Stimulated activated naive CD8-positive, alpha-beta T cell treated with anti-CD3 and anti-CD28 coated beads, Interleukin-15, amount 100 ng/mL, for 72 hours (primary cell): ENCODE measurements around the gene DTX2.
"Not testable (repeated sequence)": the region's sequence is repeated elsewhere in the genome, so short reads cannot be mapped to it uniquely, and the experiment has no call there.

Experiments
- ATAC-seq: fragments of 150-1000 bp; cut with Tn5 transposase; 2 replicates; pipeline ENCODE4 v1.10.0; 2021; ENCODE audit warnings: mild to moderate bottlenecking, moderate library complexity
- DNase-seq, 2 donors: peaks; one replicate each; pipeline ENCODE4 v3.0.0; 2021 to 2022
- H3K27ac Mint-ChIP-seq, 2 donors: one replicate each; pipeline ENCODE4 v1.8.0; 2022; ENCODE audit warnings: mild to moderate bottlenecking in 2 of 2, mixed read lengths in 2 of 2, moderate library complexity in 2 of 2
- H3K27me3 Mint-ChIP-seq: one replicate; pipeline ENCODE4 v1.8.0; 2022; ENCODE audit warnings: mixed read lengths
- H3K4me1 Mint-ChIP-seq: one replicate; pipeline ENCODE4 v1.8.0; 2022; ENCODE audit warnings: mild to moderate bottlenecking, mixed read lengths
- H3K4me3 Mint-ChIP-seq, 2 donors: one replicate each; pipeline ENCODE4 v1.8.0; 2022; ENCODE audit warnings: mild to moderate bottlenecking in 2 of 2, mixed read lengths in 2 of 2, moderate library complexity in 1 of 2
- H3K9me3 Mint-ChIP-seq, 2 donors: one replicate each; pipeline ENCODE4 v1.8.0; 2022; ENCODE audit warnings: mixed read lengths in 2 of 2

DTX2 gene

GRCh38 chr7:76461464-76462101 lies at the start of gene DTX2:
DTX2 (plus strand) TSS chr7:76461709; CDS start chr7:76480510, 18,801 bp downstream.
- not testable (repeated sequence) for H3K27me3 Mint-ChIP-seq, H3K4me1 Mint-ChIP-seq, H3K9me3 Mint-ChIP-seq, H3K27ac Mint-ChIP-seq
- peak; percentile 58 to 63 for DNase-seq
- ATAC-seq = peak; percentile 98
- H3K4me3 Mint-ChIP-seq = peak within 1 kb of the TSS; percentile 67 to 71

GRCh38 chr7:76412249-76412648 lies 49.3 kb upstream of the DTX2 start:
- ATAC-seq (no peak), DNase-seq (no peak)
- Mint-ChIP-seq H3K27ac (no peak overlapping the region), H3K4me3 (no peak overlapping the region), H3K27me3 (no peaks in the 10 kb centered on the region), H3K4me1 (no peaks in the 10 kb centered on the region), H3K9me3 (no peaks in the 10 kb centered on the region)

- DNase-seq, ATAC-seq, H3K9me3 Mint-ChIP-seq, H3K4me1 Mint-ChIP-seq, H3K27me3 Mint-ChIP-seq, H3K4me3 Mint-ChIP-seq, H3K27ac Mint-ChIP-seq: not testable (repeated sequence)
Measured at GRCh38 chr7:76417654-76418310, 43.7 kb upstream of the DTX2 start.

DNA sequence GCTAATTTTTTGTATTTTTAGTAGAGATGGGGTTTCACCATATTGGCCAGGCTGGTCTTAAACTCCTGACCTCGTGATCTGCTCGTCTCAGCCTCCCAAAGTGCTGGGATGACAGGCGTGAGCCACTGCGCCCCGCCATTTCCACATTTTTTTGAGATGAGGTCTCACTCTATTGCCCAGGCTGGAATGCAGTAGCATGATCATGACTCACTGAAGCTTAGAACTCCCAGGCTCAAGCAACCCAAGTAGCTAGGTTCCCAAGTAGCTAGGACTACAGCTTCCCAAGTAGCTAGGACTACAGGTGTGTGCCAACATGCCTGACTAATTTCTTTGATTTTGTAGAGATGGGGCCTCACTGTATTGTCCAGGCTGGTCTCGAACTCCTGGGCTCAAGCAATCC lies 40.4 kb upstream of the DTX2 start:
- not testable (repeated sequence) for DNase-seq, H3K27ac Mint-ChIP-seq, ATAC-seq, H3K4me3 Mint-ChIP-seq, H3K9me3 Mint-ChIP-seq
- peaks cover 26% of the 10 kb centered on the region for H3K27me3 Mint-ChIP-seq
- H3K4me1 Mint-ChIP-seq = peaks cover 16% of the 10 kb centered on the region

GRCh38 chr7:76423666-76424412 lies 37.7 kb upstream of the DTX2 start:
- Mint-ChIP-seq H3K27me3 (peaks cover 26% of the 10 kb centered on the region), H3K4me3 (no peak overlapping the region), H3K9me3 (no peaks in the 10 kb centered on the region), H3K27ac (no peak overlapping the region), H3K4me1 (peaks cover 30% of the 10 kb centered on the region)
- ATAC-seq (no peak), DNase-seq (no peak)

DNA sequence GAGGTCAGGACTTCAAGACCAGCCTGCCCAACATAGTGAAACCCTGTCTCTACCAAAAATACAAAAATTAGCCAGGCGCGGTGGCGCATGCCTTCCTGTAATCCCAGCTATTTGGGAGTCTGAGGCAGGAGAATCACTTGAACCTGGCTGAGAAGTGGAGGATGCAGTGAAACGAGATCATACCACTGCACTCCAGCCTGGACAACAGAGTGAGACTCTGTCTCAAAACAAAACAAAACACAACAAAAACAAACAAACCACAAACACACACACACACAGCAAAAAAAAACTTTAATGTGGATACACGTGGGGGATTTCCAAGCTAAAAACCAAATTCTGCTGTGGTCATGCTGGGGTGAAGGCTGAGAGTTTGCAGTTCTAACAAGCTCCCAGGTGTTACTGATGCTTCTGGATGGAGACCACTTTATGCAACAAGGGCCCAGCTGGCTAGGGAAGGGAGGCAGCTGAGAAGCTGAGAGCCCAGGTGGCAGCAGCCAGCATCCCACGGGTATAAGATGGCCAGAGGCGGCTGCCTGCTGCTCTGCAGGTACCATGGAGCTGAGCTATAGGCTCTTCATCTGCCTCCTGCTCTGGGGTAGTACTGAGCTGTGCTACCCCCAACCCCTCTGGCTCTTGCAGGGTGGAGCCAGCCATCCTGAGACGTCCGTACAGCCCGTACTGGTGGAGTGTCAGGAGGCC lies 36.9 kb upstream of the DTX2 start, which contains the start of gene ZP3:
Gene ZP3, plus strand, starts transcription at position 538 of the 699 bp plus-strand sequence. Its CDS starts 15 bp downstream, at position 553.
- no peak for DNase-seq
- Mint-ChIP-seq H3K4me1 (peaks cover 33% of the 10 kb centered on the region), H3K4me3 (no peak within 1 kb of the TSS), H3K27ac (peak within 1 kb of the TSS; percentile 27 to 57), H3K9me3 (no peaks in the 10 kb centered on the region), H3K27me3 (peaks cover 26% of the 10 kb centered on the region)
- ATAC-seq = peak; percentile 58

DNA sequence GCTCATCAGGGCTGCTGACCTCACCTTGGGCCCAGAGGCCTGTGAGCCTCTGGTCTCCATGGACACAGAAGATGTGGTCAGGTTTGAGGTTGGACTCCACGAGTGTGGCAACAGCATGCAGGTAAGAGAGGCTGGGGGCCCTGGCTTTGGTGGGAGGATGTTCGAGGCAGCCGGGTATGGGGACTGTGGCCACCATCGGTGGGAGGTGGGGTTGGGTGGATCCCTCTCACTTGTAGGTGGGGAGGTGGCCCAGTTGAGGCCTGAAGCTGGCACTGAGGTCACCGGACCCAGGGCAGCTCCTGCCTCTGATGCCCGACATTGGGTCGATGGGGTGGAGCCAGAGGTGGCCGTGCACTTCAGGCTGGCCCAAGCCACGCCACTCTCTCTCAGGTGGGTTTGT lies 36.4 kb upstream of the DTX2 start:
- peak; percentile 17 for ATAC-seq
- peak overlapping the region in 1 of 2 donors; percentile 27 for H3K27ac Mint-ChIP-seq
- H3K4me3 Mint-ChIP-seq = no peak overlapping the region
- peaks cover 22% of the 10 kb centered on the region for H3K27me3 Mint-ChIP-seq
- no peaks in the 10 kb centered on the region for H3K9me3 Mint-ChIP-seq
- no peak for DNase-seq
- H3K4me1 Mint-ChIP-seq = peaks cover 33% of the 10 kb centered on the region

GRCh38 chr7:76425558-76425957 lies 36.0 kb upstream of the DTX2 start:
- not testable (repeated sequence) for ATAC-seq, H3K4me3 Mint-ChIP-seq, DNase-seq

GRCh38 chr7:76426246-76426645 lies 35.3 kb upstream of the DTX2 start:
- Mint-ChIP-seq H3K27me3 (peaks cover 19% of the 10 kb centered on the region), H3K27ac (no peak overlapping the region), H3K9me3 (no peaks in the 10 kb centered on the region), H3K4me1 (peaks cover 33% of the 10 kb centered on the region), H3K4me3 (no peak overlapping the region)
- DNase-seq = no peak
- no peak for ATAC-seq

More at GRCh38 chr7:76425558-76425957, 36.0 kb upstream of the DTX2 start:
- H3K27me3 Mint-ChIP-seq = peaks cover 19% of the 10 kb centered on the region
- H3K9me3 Mint-ChIP-seq, H3K27ac Mint-ChIP-seq: not testable (repeated sequence)
- peaks cover 33% of the 10 kb centered on the region for H3K4me1 Mint-ChIP-seq

GRCh38 chr7:76427635-76428034 lies 33.9 kb upstream of the DTX2 start:
- Mint-ChIP-seq H3K4me1 (peaks cover 33% of the 10 kb centered on the region), H3K27ac (no peak overlapping the region), H3K27me3 (peaks cover 19% of the 10 kb centered on the region), H3K9me3 (no peaks in the 10 kb centered on the region), H3K4me3 (no peak overlapping the region)
- no peak for DNase-seq
- no peak for ATAC-seq

GRCh38 chr7:76428149-76428823 lies 33.2 kb upstream of the DTX2 start:
- ATAC-seq (no peak), DNase-seq (no peak)
- Mint-ChIP-seq H3K27ac (no peak overlapping the region), H3K9me3 (no peaks in the 10 kb centered on the region), H3K27me3 (peaks cover 19% of the 10 kb centered on the region), H3K4me1 (peaks cover 33% of the 10 kb centered on the region), H3K4me3 (no peak overlapping the region)

DNA sequence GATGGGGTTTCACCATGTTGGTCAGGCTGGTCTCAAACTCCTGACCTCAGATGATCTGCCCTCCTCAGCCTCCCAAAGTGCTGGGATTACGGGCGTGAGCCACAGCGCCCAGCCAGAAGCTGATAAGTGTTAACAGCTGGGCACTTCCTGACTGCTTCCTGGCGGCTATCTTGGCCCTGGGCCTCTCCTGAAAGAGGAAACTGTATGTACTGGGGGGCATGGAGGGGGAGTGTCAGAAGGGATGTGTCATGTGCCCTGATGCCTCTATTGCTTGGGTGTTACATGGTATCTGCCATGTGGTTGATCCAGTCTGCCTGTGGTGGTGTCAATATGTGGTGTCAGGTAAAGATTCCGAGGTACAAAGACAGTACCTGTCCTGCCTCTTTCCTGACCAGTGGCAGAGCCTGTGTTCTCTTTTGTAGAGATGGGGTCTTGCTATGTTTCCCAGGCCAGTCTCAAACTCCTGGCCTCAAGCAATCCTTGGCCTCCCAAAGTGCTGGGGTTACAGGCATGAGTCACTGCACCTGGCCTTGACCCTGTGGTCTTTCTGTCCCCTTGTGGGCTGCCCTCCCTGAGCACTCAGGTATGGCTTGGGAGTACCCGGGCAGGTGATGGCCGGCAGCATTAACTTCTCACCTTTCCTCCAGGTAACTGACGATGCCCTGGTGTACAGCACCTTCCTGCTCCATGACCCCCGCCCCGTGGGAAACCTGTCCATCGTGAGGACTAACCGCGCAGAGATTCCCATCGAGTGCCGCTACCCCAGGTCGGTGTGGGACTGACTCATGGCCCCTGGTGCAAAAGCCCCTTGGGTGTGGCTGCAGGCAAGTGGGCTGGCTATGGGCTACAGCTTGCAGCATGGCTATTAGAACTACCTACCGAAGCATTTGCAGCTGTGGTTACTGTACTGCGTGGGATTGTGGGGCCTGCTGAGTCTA lies 32.4 kb upstream of the DTX2 start:
- Mint-ChIP-seq H3K27ac (no peak overlapping the region), H3K27me3 (peaks cover 13% of the 10 kb centered on the region)

DNA sequence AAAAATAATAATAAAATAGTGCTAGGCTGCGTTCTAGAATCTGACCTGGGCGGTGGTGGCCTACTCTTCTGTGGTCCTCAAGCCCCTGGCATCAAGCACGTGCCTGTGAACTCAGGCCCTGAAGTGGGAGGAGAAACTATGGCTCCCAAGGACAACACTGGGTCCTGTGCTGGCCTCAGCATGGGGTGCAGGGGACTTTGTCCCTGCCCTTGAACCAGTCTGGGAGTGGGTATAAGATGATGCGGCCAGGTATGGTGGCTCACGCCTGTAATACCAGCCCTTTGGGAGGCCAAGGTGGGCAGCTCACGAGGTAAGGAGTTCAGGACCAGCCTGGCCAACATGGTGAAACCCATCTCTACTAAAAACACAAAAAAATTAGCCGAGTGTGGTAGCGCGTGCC lies 31.3 kb upstream of the DTX2 start:
- no peak overlapping the region for H3K27ac Mint-ChIP-seq
- no peak for ATAC-seq
- no peaks in the 10 kb centered on the region for H3K9me3 Mint-ChIP-seq
- peaks cover 18% of the 10 kb centered on the region for H3K4me1 Mint-ChIP-seq
- peaks cover 2% of the 10 kb centered on the region for H3K27me3 Mint-ChIP-seq
- H3K4me3 Mint-ChIP-seq = no peak overlapping the region
- no peak for DNase-seq

More for the DNA sequence above, 32.4 kb upstream of the DTX2 start:
- H3K9me3 Mint-ChIP-seq = no peaks in the 10 kb centered on the region
- H3K4me3 Mint-ChIP-seq = no peak overlapping the region
- ATAC-seq (no peak), DNase-seq (no peak)
- H3K4me1 Mint-ChIP-seq = peaks cover 29% of the 10 kb centered on the region

- H3K27ac Mint-ChIP-seq = no peak overlapping the region
- ATAC-seq = no peak
- H3K27me3 Mint-ChIP-seq = no peaks in the 10 kb centered on the region
- no peak overlapping the region for H3K4me3 Mint-ChIP-seq
- H3K4me1 Mint-ChIP-seq = peaks cover 17% of the 10 kb centered on the region
- no peaks in the 10 kb centered on the region for H3K9me3 Mint-ChIP-seq
- DNase-seq = no peak
Measured at GRCh38 chr7:76430836-76431235, 30.7 kb upstream of the DTX2 start.
